OCI-LY3 (cell line): ENCODE data around the gene PCDH19.

Experiments
- EZH2phosphoT487 ChIP-seq: fragments of 200-600 bp; shearing (Covaris generic); IDR thresholded peaks from 2 replicates; pipeline ENCODE4 v1.6.1; 2018; ENCODE audit warnings: antibody characterized with exemption, mixed run types, low read depth
- TF ChIP-seq, protein P1 (sequence below): fragments of 200-600, 300-600 bp; sonication (generic); IDR thresholded peaks from 2 replicates; pipeline ENCODE4 v1.5.1; 2014; ENCODE audit warnings: antibody characterized with exemption, low read length, low read depth

DNA sequence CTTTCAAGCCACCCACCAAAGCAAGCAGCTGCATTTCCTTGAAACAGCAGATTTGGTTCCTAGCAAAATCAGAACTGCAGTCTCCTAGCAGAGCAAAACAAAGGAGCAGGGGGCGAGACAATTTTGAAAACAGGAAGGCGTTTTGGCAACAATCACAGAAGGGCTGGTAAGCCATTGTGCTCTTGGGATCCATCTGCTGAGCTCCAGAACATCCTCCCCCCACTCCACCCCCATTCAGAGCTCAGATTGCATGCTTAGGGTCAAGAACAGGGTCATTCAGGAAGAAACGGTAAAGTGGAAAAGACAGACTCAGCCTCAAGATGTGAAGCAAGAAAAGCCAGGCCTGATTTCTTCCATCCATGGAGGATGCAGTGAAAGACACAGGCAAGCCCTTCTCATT, 7.6 kb upstream of the PCDH19 start:
- no peak for TF ChIP-seq EZH2phosphoT487
- TF ChIP-seq, protein P1, sequence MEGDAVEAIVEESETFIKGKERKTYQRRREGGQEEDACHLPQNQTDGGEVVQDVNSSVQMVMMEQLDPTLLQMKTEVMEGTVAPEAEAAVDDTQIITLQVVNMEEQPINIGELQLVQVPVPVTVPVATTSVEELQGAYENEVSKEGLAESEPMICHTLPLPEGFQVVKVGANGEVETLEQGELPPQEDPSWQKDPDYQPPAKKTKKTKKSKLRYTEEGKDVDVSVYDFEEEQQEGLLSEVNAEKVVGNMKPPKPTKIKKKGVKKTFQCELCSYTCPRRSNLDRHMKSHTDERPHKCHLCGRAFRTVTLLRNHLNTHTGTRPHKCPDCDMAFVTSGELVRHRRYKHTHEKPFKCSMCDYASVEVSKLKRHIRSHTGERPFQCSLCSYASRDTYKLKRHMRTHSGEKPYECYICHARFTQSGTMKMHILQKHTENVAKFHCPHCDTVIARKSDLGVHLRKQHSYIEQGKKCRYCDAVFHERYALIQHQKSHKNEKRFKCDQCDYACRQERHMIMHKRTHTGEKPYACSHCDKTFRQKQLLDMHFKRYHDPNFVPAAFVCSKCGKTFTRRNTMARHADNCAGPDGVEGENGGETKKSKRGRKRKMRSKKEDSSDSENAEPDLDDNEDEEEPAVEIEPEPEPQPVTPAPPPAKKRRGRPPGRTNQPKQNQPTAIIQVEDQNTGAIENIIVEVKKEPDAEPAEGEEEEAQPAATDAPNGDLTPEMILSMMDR = no peak
